Breast epithelium (tissue), 4 donors: ENCODE data around the gene HIPK4. TPM values are rescaled to one million over a fixed set of nuclear protein-coding genes. Genes with fewer than 3 reads are reported as not detected.

Experiments used
- DNase-seq, 2 donors: peaks; one replicate each; pipeline ENCODE4 v3.0.0-alpha.2; 2019; ENCODE audit warnings: low spot score in 2 of 2
- H3K27ac ChIP-seq, 2 donors: fragments of 200-600 bp; sonication (generic) in 1 of 2; one replicate each; pipeline ENCODE4 v1.5.1; 2016 to 2019; ENCODE audit warnings: mild to moderate bottlenecking in 1 of 2
- H3K27me3 ChIP-seq, 2 donors: fragments of 200-600 bp; sonication (generic) in 1 of 2; one replicate each; pipeline versions ENCODE4 v1.5.1 to v1.6.0; 2017 to 2019; ENCODE audit warnings: control low read depth in 1 of 2, mild to moderate bottlenecking in 1 of 2
- H3K36me3 ChIP-seq: fragments of 200-600 bp; one replicate; pipeline ENCODE4 v1.5.1; 2019
- H3K4me1 ChIP-seq, 2 donors: fragments of 200-600 bp; sonication (generic); one replicate each; pipeline ENCODE4 v1.5.1; 2016 to 2019; ENCODE audit warnings: control low read depth in 1 of 2
- H3K4me3 ChIP-seq, 3 donors: fragments of 200-600 bp; sonication (generic); 1 replicate in 2 of 3; 2 replicates in 1 of 3; pipeline ENCODE4 v1.5.1; 2016 to 2019; ENCODE audit warnings: mild to moderate bottlenecking in 3 of 3, moderate library complexity in 2 of 3
- H3K9me3 ChIP-seq, 2 donors: fragments of 200-600 bp; sonication (generic) in 1 of 2; one replicate each; pipeline ENCODE4 v1.5.1; 2016 to 2019; ENCODE audit warnings: control low read depth in 1 of 2
- CTCF ChIP-seq, 3 donors: fragments of 450-650 bp; IDR thresholded peaks; one replicate each; pipeline ENCODE4 v1.5.1; 2016 to 2017; ENCODE audit warnings: antibody characterized with exemption in 3 of 3, mild to moderate bottlenecking in 3 of 3, moderate library complexity in 3 of 3
- POLR2A ChIP-seq: fragments of 450-650 bp; IDR thresholded peaks from one replicate; pipeline ENCODE4 v1.6.1; 2016; ENCODE audit warnings: antibody characterized with exemption, mild to moderate bottlenecking, moderate library complexity
- POLR2AphosphoS5 ChIP-seq, 3 donors: sonication (generic); formaldehyde crosslinking; IDR thresholded peaks; one replicate each; pipeline ENCODE4 v1.6.1; 2017; ENCODE audit warnings: antibody characterized with exemption in 3 of 3
- intact Hi-C: fragments of 100-400 bp; cut with DNase I; formaldehyde crosslinking; loops from one replicate; pipeline ENCODE4 v1.15.1; 2023; ENCODE audit warnings: low total_unique reads
- total RNA-seq, 3 donors: library from RNA; depleted of rRNA; stranded (reverse); fragments of >200 nt; gene quantifications; one replicate each; pipeline ENCODE4 v1.1.0, GENCODE V29; 2016

The HIPK4 gene
- total RNA-seq, 3 donors from 2014 or later = 0.16 to 0.33 TPM; not detected in 1

GRCh38 chr19:40425450-40426287 lies 35.7 kb upstream of the HIPK4 start, which contains the start of gene SERTAD1:
Gene SERTAD1, minus strand, starts transcription at chr19:40425992. Its CDS starts 2,446 bp downstream, at chr19:40423546.
- intact Hi-C loops = no loop called here
- peaks cover 6 to 16% of the 10 kb centered on the region in 2 donors for H3K4me1 ChIP-seq
- peak within 1 kb of the TSS; percentile 65 to 91 (median 84) for H3K4me3 ChIP-seq
- H3K36me3 ChIP-seq = no peaks in the 10 kb centered on the region
- H3K27me3 ChIP-seq = no peaks in the 10 kb centered on the region
- H3K9me3 ChIP-seq = no peaks in the 10 kb centered on the region
- peak within 1 kb of the TSS; percentile 97 to 99 for H3K27ac ChIP-seq
- TF ChIP-seq CTCF (IDR thresholded peaks at IDR 0.05) = peak; percentile 70 to 92 (median 75)
- TF ChIP-seq POLR2AphosphoS5 (IDR thresholded peaks at IDR 0.05) = peak; percentile 94 to 98 (median 98)
- peak; percentile 96 for TF ChIP-seq POLR2A
- peak; percentile 100 for DNase-seq

GRCh38 chr19:40424637-40425449 lies 34.9 kb upstream of the HIPK4 start:
- DNase-seq = no peak
- TF ChIP-seq POLR2A (no peak), CTCF (IDR thresholded peaks at IDR 0.05) (no peak), POLR2AphosphoS5 (IDR thresholded peaks at IDR 0.05) (no peak)
- intact Hi-C loops = no loop called here
- H3K4me3 ChIP-seq = peak overlapping the region; percentile 65 to 91 (median 84)
- H3K36me3 ChIP-seq = no peaks in the 10 kb centered on the region
- H3K27me3 ChIP-seq = no peaks in the 10 kb centered on the region
- peaks cover 6 to 16% of the 10 kb centered on the region in 2 donors for H3K4me1 ChIP-seq
- H3K9me3 ChIP-seq = no peaks in the 10 kb centered on the region
- peak overlapping the region; percentile 97 to 99 for H3K27ac ChIP-seq

GRCh38 chr19:40423938-40424337 lies 34.0 kb upstream of the HIPK4 start:
- peaks cover 6 to 16% of the 10 kb centered on the region in 2 donors for H3K4me1 ChIP-seq
- H3K9me3 ChIP-seq = no peaks in the 10 kb centered on the region
- DNase-seq = no peak
- no peaks in the 10 kb centered on the region for H3K36me3 ChIP-seq
- no peak for TF ChIP-seq POLR2A
- TF ChIP-seq CTCF (IDR thresholded peaks at IDR 0.05) = no peak
- no peak for TF ChIP-seq POLR2AphosphoS5 (IDR thresholded peaks at IDR 0.05)
- peak overlapping the region in 2 of 3 donors; percentile 65 to 84 for H3K4me3 ChIP-seq
- no peaks in the 10 kb centered on the region for H3K27me3 ChIP-seq
- intact Hi-C loops = no loop called here
- peak overlapping the region; percentile 97 to 99 for H3K27ac ChIP-seq

GRCh38 chr19:40422748-40423566 lies 33.0 kb upstream of the HIPK4 start:
- peaks cover 6 to 16% of the 10 kb centered on the region in 2 donors for H3K4me1 ChIP-seq
- H3K27ac ChIP-seq = peak overlapping the region; percentile 64 to 97
- no peak for TF ChIP-seq CTCF (IDR thresholded peaks at IDR 0.05)
- TF ChIP-seq POLR2AphosphoS5 (IDR thresholded peaks at IDR 0.05) = no peak
- TF ChIP-seq POLR2A = no peak
- no peaks in the 10 kb centered on the region for H3K36me3 ChIP-seq
- no peaks in the 10 kb centered on the region for H3K9me3 ChIP-seq
- DNase-seq = no peak
- no peaks in the 10 kb centered on the region for H3K27me3 ChIP-seq
- H3K4me3 ChIP-seq = no peak overlapping the region
- intact Hi-C loops = no loop called here
